HG03039 (cell line): ENCODE data around the gene CEACAM8.
"Not testable (repeated sequence)": the region's sequence is repeated elsewhere in the genome, so short reads cannot be mapped to it uniquely, and the experiment has no call there.

ENCODE experiments used
- ATAC-seq: cut with Tn5 transposase; IDR thresholded peaks from one replicate; pipeline ENCODE4 v1.9.1; 2021; ENCODE audit warnings: mild to moderate bottlenecking, moderate library complexity; ENCODE audit not compliant: unreplicated experiment

The CEACAM8 gene

GRCh38 chr19:42546831-42547500, 47.8 kb downstream of the CEACAM8 start:
- no peak for ATAC-seq

GRCh38 chr19:42544146-42544545, 50.6 kb downstream of the CEACAM8 start:
- no peak for ATAC-seq

DNA sequence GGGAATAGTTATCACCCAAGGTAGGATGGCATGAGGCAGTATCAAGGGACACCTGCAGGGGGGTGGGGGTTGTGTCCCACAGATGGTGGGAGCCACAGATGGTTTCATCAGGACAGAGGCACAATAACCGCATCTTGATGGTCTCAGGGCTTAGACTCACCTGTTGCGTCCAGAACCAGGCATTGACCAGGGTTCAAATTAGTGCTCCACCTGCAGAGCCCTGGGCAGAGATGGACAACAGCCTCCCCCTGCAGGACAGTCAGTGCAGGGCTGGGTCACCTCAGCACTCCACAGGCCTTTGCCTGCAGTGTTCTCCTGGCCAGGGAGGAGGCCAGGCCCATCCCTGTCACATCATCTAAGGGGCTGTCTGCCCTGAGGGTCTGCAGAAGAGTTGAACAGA, 51.9 kb downstream of the CEACAM8 start:
- ATAC-seq, result no peak

- ATAC-seq, result no peak
These were observed 54.6 kb downstream of the CEACAM8 start for GRCh38 chr19:42540071-42540553.

DNA sequence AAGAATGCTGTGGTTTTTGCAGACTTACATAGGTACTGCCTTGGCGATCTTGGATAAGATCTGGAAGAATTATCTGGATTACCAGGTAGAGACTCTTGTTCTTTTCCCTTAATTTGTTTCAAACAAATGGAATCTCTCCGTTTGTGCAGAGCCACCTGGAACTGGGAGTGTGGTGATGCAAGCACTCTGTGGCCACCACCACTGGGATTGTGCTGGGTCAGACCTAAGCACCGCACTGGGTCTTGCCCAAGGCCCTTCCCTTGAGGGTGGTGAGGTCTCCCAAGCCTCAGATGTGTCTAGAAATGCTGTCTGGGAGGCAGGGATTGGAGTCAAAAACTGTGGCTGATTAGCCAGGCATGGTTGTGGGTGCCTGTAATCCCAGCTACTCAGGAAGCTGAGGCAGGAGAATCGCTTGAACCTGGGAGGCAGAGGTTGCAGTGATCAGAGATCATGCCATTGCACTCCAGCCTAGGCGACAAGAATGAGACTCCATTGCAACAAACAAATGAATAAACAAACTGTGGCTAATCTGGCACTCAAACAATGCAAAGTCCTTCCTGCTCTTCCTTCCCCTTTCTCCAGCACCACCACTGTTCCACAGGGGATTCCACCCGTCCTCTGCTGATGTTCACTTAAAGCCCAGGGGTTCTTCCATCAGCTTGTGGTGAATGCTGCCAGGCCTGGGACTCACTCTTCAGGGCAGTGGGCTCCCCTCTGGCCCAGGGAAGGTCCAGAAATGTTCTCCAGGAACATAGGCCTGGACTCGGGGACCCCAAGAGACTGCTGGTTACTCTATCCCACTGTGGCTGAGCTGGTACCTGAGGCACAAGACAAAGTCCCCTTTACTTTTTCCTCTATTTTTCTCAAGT, 55.6 kb downstream of the CEACAM8 start:
- no peak for ATAC-seq

DNA sequence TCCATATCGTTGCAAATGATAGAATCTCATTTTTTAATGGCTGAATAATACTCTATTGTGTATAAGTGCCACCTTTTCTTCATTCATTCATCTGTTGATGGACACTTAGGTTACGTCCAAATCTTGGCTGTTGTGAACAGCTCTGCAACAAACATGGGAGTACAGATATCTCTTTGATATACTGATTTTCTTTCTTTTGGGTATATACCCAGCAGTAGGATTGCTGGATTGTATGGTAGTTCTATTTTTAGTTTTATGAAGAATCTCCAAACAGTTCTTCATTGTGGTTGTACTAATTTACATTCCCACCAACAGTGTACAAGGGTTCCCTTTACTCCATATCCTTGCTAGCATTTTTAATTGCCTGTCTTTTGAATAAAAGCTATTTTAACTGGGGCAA, 59.4 kb downstream of the CEACAM8 start:
- not testable (repeated sequence) for ATAC-seq

- no peak for ATAC-seq
These were observed 60.3 kb downstream of the CEACAM8 start for GRCh38 chr19:42534391-42534790.

DNA sequence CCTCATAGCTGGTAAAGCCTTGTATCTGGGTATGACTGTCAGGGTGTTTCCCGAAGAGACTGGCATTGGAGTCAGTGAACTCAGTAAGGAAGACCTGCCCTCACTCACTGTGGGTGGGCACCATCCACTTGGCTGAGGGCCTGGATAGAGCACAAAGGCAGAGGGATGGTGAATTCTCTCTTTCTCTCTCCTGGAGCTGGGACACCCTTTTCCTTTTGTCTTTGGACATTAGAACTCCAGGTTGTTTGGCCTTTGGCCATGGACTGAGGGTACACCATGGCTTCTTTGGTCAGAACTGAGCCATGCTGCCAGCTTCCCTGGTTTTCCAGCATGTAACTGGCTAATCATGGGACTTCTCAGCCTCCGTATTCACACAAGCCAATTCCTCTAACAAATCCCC, 61.8 kb downstream of the CEACAM8 start:
- no peak for ATAC-seq

- ATAC-seq, result no peak
These were observed 63.4 kb downstream of the CEACAM8 start for GRCh38 chr19:42531313-42531712.
